DMS79 (cell line): Measurements from ENCODE around the gene PCDH1.

Source experiments
- DNase-seq: peaks from one replicate; lab custom pipeline; 2025; lab: John Stamatoyannopoulos, UW

PCDH1 gene

GRCh38 chr5:141873933-141874261 lies 4.3 kb downstream of the PCDH1 start:
- no peak for DNase-seq

GRCh38 chr5:141872496-141873356 lies 5.5 kb downstream of the PCDH1 start:
- no peak for DNase-seq

GRCh38 chr5:141871870-141872269 lies 6.3 kb downstream of the PCDH1 start:
- DNase-seq = no peak

- no peak for DNase-seq
Observed at GRCh38 chr5:141870871-141871270, 7.3 kb downstream of the PCDH1 start.

- no peak for DNase-seq
Observed at GRCh38 chr5:141870228-141870627, 8.0 kb downstream of the PCDH1 start.

- DNase-seq = no peak
Observed at GRCh38 chr5:141869514-141869913, 8.7 kb downstream of the PCDH1 start.

GRCh38 chr5:141869040-141869439 lies 9.2 kb downstream of the PCDH1 start:
- no peak for DNase-seq

- no peak for DNase-seq
Observed at GRCh38 chr5:141868541-141868940, 9.7 kb downstream of the PCDH1 start.

- DNase-seq = no peak
Observed at GRCh38 chr5:141867651-141868050, 10.6 kb downstream of the PCDH1 start.

- no peak for DNase-seq
Observed at GRCh38 chr5:141867139-141867538, 11.1 kb downstream of the PCDH1 start.

- DNase-seq = no peak
Observed at GRCh38 chr5:141866096-141866495, 12.1 kb downstream of the PCDH1 start.

- DNase-seq = no peak
Observed at GRCh38 chr5:141865406-141865805, 12.8 kb downstream of the PCDH1 start.

- DNase-seq = no peak
Observed at GRCh38 chr5:141864371-141865370, 13.5 kb downstream of the PCDH1 start.

GRCh38 chr5:141863569-141864178 lies 14.5 kb downstream of the PCDH1 start:
- no peak for DNase-seq

GRCh38 chr5:141862936-141863543 lies 15.2 kb downstream of the PCDH1 start:
- no peak for DNase-seq

- no peak for DNase-seq
Observed at GRCh38 chr5:141861194-141861593, 17.0 kb downstream of the PCDH1 start.

GRCh38 chr5:141858079-141858765 lies 20.0 kb downstream of the PCDH1 start:
- DNase-seq = peak; percentile 20

- no peak for DNase-seq
Observed at GRCh38 chr5:141857226-141857625, 21.0 kb downstream of the PCDH1 start.

GRCh38 chr5:141856037-141856790 lies 22.0 kb downstream of the PCDH1 start:
- no peak for DNase-seq

- DNase-seq = peak; percentile 57
Observed at GRCh38 chr5:141855265-141856036, 22.8 kb downstream of the PCDH1 start.
